SK-N-SH (cell line): ENCODE results near the gene VLDLR. TPM values are rescaled to one million over a fixed set of nuclear protein-coding genes. Genes with fewer than 3 reads are reported as not detected.

Experiments used
- CTCF ChIA-PET: fragments of 300-600, 350-600 bp; formaldehyde crosslinking; extraction: SDS; loops from one replicate; lab custom pipeline; 2021; lab: Yijun Ruan, JAX
- POLR2A ChIA-PET: fragments of 350-600 bp; sonication (Branson Sonifier 250); formaldehyde crosslinking; extraction: SDS; loops from one replicate; lab custom pipeline; 2020; ENCODE audit warnings: antibody characterized with exemption, inconsistent platforms; lab: Yijun Ruan, JAX
- DNase-seq: peaks from one replicate; pipeline ENCODE4 v3.0.0; 2012
- H2AFZ ChIP-seq: fragments of 200-600 bp; sonication (generic); 2 replicates; pipeline ENCODE4 v1.8.1; 2016; ENCODE audit warnings: antibody characterized with exemption, mild to moderate bottlenecking, low read depth
- H3F3A ChIP-seq: fragments of 200-600 bp; sonication (generic); replicated peaks from 2 replicates; pipeline ENCODE3; 2016; ENCODE audit warnings: antibody characterized with exemption, mild to moderate bottlenecking; ENCODE audit not compliant: insufficient read depth
- H3K27ac ChIP-seq, 2 experiments: fragments of 200-500 bp in 1 of 2; fragments of 200-600 bp in 1 of 2; sonication (Bioruptor generic) in 1 of 2; sonication (generic), shearing (Covaris generic) in 1 of 2; 2 replicates each; pipeline versions ENCODE4 v1.5.1 to v1.6.1; 2014 to 2016; ENCODE audit warnings: low read depth in 2 of 2, inconsistent platforms in 1 of 2, low read length in 1 of 2, mild to moderate bottlenecking in 1 of 2, mixed read lengths in 1 of 2
- H3K27me3 ChIP-seq: fragments of 200-600 bp; sonication (generic), shearing (Covaris generic); 2 replicates; pipeline ENCODE4 v1.6.1; 2016; ENCODE audit warnings: mixed run types; ENCODE audit not compliant: insufficient read depth
- H3K36me3 ChIP-seq, 2 experiments: fragments of 200-500 bp in 1 of 2; fragments of 200-600 bp in 1 of 2; sonication (Bioruptor generic) in 1 of 2; sonication (generic) in 1 of 2; replicated peaks in 1 of 2; 2 replicates each; pipeline versions ENCODE3 to v1.5.1; 2014 to 2016; ENCODE audit warnings: low read length in 1 of 2, mild to moderate bottlenecking in 1 of 2; ENCODE audit not compliant: insufficient read depth in 2 of 2, control insufficient read depth in 1 of 2
- H3K4me1 ChIP-seq, 2 experiments: fragments of 200-500 bp in 1 of 2; fragments of 200-600 bp in 1 of 2; sonication (Bioruptor generic) in 1 of 2; sonication (generic), shearing (Covaris generic) in 1 of 2; 2 replicates each; pipeline versions ENCODE4 v1.5.1 to v1.6.1; 2014 to 2016; ENCODE audit warnings: low read depth in 1 of 2, low read length in 1 of 2, mixed run types in 1 of 2; ENCODE audit not compliant: insufficient read depth in 2 of 2, control insufficient read depth in 1 of 2
- H3K4me2 ChIP-seq: fragments of 200-600 bp; sonication (generic), shearing (Covaris generic); 2 replicates; pipeline ENCODE4 v1.6.1; 2017; ENCODE audit warnings: mixed run types
- H3K4me3 ChIP-seq, 2 experiments: fragments of 200-500 bp in 1 of 2; fragments of 200-600 bp in 1 of 2; sonication (Bioruptor generic) in 1 of 2; sonication (generic), shearing (Covaris generic) in 1 of 2; 2 replicates each; pipeline versions ENCODE4 v1.5.1 to v1.8.1; 2014 to 2016; ENCODE audit warnings: low read depth in 2 of 2, inconsistent platforms in 1 of 2, low read length in 1 of 2, mild to moderate bottlenecking in 1 of 2, mixed read lengths in 1 of 2, moderate library complexity in 1 of 2
- H3K79me2 ChIP-seq: fragments of 200-600 bp; sonication (generic); 2 replicates; pipeline ENCODE4 v1.8.1; 2017; ENCODE audit warnings: mild to moderate bottlenecking; ENCODE audit not compliant: insufficient read depth
- H3K9ac ChIP-seq: fragments of 200-600 bp; sonication (generic); 2 replicates; pipeline ENCODE4 v1.6.1; 2017; ENCODE audit warnings: mixed run types
- H3K9me2 ChIP-seq: fragments of 200-600 bp; sonication (generic); 2 replicates; pipeline ENCODE4 v1.6.1; 2017; ENCODE audit warnings: mixed run types
- H3K9me3 ChIP-seq: fragments of 200-600 bp; sonication (generic); 2 replicates; pipeline ENCODE4 v1.6.1; 2017; ENCODE audit warnings: mixed run types, mild to moderate bottlenecking, moderate library complexity
- H4K20me1 ChIP-seq: fragments of 200-600 bp; sonication (generic); 2 replicates; pipeline ENCODE4 v1.6.1; 2017; ENCODE audit warnings: mild to moderate bottlenecking, mixed run types; ENCODE audit not compliant: insufficient read depth
- ELF1 ChIP-seq: IDR thresholded peaks from 2 replicates; pipeline ENCODE4 v1.4.0; 2012
- MXI1 ChIP-seq: IDR thresholded peaks from 2 replicates; pipeline ENCODE4 v1.6.1; 2012; ENCODE audit warnings: mild to moderate bottlenecking, low read depth, low read length, improper control_type of control experiment
- RFX5 ChIP-seq: IDR thresholded peaks from 2 replicates; pipeline ENCODE4 v1.6.1; 2012; ENCODE audit warnings: mild to moderate bottlenecking, improper control_type of control experiment, low read length
- WGBS: methylation state at CpG from one replicate; pipeline ENCODE4 v1.1.6; 2017; ENCODE audit warnings: low lambda C conversion rate; 5-methylcytosine and 5-hydroxymethylcytosine counted together
- polyA plus RNA-seq, 3 experiments: library from polyadenylated mRNA; depleted of rRNA; stranded (reverse); fragments of >200 nt; gene quantifications; 2 replicates each; pipeline ENCODE4 v1.2.3, GENCODE V29; 2012
- TF ChIP-seq, protein P1 (sequence below): fragments of 200-600 bp; sonication (generic); IDR thresholded peaks from 2 replicates; pipeline ENCODE4 v1.6.1; 2017; ENCODE audit warnings: antibody characterized with exemption, mild to moderate bottlenecking, moderate library complexity
- TF ChIP-seq, protein P2 (sequence below): IDR thresholded peaks from 2 replicates; pipeline ENCODE4; 2012
- TF ChIP-seq, protein P3 (sequence below): IDR thresholded peaks from 2 replicates; pipeline ENCODE4 v1.4.0; 2012; ENCODE audit warnings: low read depth, borderline replicate concordance

The VLDLR gene
- polyA plus RNA-seq, 1 of the 3 experiments (the other 2 are of a cell fraction), result 9.2 TPM

DNA sequence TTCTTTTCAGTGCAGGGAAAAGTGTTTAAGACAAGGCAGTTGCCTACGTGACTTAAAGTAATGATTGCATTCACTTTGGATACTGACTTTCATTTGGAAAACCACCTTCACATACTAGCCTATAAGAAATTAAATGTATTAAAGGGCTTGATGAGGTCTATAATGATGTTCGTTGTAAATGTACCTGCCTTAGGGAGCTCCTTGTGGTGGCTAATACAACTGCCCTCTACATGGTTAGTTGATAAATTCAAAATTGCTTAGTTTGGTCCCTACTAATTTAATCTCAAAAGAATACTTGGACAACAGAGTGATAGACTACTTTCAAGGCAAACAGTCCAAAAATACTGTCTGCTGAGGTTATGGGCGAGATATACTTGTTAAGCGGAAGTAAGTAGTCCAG lies 3.8 kb downstream of the VLDLR start:
- Histone ChIP-seq H3K27ac (no peak overlapping the region), H3K4me2 (no peak overlapping the region), H3K36me3 (no peaks in the 10 kb centered on the region), H3K9me2 (no peaks in the 10 kb centered on the region), H3K27me3 (no peaks in the 10 kb centered on the region), H3K9me3 (no peaks in the 10 kb centered on the region), H3K4me3 (no peak overlapping the region), H3F3A (no peaks in the 10 kb centered on the region), H3K9ac (no peak overlapping the region), H3K4me1 (peaks cover 0 to 17% of the 10 kb centered on the region in 2 experiments; a peak in 1 of 4 replicates), H2AFZ (no peak overlapping the region), H4K20me1 (no peaks in the 10 kb centered on the region), H3K79me2 (peaks cover 3% of the 10 kb centered on the region)
- POLR2A ChIA-PET, result no interaction called here
- TF ChIP-seq, protein P1, sequence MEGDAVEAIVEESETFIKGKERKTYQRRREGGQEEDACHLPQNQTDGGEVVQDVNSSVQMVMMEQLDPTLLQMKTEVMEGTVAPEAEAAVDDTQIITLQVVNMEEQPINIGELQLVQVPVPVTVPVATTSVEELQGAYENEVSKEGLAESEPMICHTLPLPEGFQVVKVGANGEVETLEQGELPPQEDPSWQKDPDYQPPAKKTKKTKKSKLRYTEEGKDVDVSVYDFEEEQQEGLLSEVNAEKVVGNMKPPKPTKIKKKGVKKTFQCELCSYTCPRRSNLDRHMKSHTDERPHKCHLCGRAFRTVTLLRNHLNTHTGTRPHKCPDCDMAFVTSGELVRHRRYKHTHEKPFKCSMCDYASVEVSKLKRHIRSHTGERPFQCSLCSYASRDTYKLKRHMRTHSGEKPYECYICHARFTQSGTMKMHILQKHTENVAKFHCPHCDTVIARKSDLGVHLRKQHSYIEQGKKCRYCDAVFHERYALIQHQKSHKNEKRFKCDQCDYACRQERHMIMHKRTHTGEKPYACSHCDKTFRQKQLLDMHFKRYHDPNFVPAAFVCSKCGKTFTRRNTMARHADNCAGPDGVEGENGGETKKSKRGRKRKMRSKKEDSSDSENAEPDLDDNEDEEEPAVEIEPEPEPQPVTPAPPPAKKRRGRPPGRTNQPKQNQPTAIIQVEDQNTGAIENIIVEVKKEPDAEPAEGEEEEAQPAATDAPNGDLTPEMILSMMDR, result 0 out of 2 replicates have a peak, but pooled peaks have one; percentile 11
- TF ChIP-seq MXI1, result no peak
- CTCF ChIA-PET, result interaction anchor here (2.6 kb wide), 1 partner anchor 103 kb away, joined by 7 read pairs; no protein-coding TSS in a partner anchor
- no peak for DNase-seq
- WGBS, result 92% methylated on average over 4 of the region's 4 CpGs

DNA sequence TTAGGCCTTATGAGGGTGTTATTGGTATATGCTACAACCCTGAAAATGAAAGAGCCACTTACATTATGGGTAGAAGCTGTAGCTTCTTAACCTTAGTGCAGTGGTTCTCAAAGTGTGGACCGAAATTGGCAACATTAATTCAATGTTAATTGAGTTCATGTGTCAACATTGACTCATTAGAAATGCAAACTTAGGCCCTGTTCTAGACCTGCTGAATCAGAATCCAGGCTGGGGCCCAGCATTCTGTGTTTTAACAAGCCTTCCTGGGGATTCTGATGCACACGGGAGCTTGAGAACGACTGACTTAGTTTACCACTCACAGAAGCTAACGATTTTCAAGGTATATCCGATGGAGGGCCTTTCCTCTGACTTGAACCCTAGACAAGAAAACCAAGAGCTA lies 7.3 kb downstream of the VLDLR start:
- Histone ChIP-seq H3F3A (no peaks in the 10 kb centered on the region), H3K9me3 (no peaks in the 10 kb centered on the region), H3K9me2 (no peaks in the 10 kb centered on the region), H3K4me2 (no peak overlapping the region), H3K9ac (no peak overlapping the region), H4K20me1 (no peaks in the 10 kb centered on the region), H3K36me3 (no peaks in the 10 kb centered on the region), H3K27me3 (no peaks in the 10 kb centered on the region), H3K4me1 (peaks cover 0 to 3% of the 10 kb centered on the region in 2 experiments; a peak in 1 of 4 replicates), H3K79me2 (peaks cover 3% of the 10 kb centered on the region), H3K27ac (no peak overlapping the region), H3K4me3 (no peak overlapping the region), H2AFZ (no peak overlapping the region)
- ChIA-PET POLR2A (no interaction called here), CTCF (no interaction called here)
- 89% methylated on average over 5 of the region's 5 CpGs for WGBS
- no peak for DNase-seq
- TF ChIP-seq ELF1 (no peak), RFX5 (no peak)
- TF ChIP-seq, protein P2, sequence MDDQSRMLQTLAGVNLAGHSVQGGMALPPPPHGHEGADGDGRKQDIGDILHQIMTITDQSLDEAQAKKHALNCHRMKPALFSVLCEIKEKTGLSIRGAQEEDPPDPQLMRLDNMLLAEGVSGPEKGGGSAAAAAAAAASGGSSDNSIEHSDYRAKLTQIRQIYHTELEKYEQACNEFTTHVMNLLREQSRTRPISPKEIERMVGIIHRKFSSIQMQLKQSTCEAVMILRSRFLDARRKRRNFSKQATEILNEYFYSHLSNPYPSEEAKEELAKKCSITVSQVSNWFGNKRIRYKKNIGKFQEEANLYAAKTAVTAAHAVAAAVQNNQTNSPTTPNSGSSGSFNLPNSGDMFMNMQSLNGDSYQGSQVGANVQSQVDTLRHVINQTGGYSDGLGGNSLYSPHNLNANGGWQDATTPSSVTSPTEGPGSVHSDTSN, result no peak
- TF ChIP-seq, protein P1, result no peak
- TF ChIP-seq, protein P3, sequence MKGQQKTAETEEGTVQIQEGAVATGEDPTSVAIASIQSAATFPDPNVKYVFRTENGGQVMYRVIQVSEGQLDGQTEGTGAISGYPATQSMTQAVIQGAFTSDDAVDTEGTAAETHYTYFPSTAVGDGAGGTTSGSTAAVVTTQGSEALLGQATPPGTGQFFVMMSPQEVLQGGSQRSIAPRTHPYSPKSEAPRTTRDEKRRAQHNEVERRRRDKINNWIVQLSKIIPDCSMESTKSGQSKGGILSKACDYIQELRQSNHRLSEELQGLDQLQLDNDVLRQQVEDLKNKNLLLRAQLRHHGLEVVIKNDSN, result no peak
- TF ChIP-seq, all 33 proteins: peak for 0
